Peyer's patch (tissue), 4 donors: Measurements from ENCODE around the gene GALNT4. TPM values are rescaled to one million over a fixed set of nuclear protein-coding genes. Genes with fewer than 3 reads are reported as not detected.
A peak's percentile ranks its signal among the peaks of the same experiment; 100 is the strongest.

Source experiments
- DNase-seq, 3 donors: peaks; one replicate each; pipeline ENCODE4 v3.0.0-alpha.2; 2017 to 2019
- H3K27ac ChIP-seq, 4 donors: fragments of 200-600 bp; sonication (generic); one replicate each; pipeline ENCODE4 v1.5.1; 2016 to 2019
- H3K27me3 ChIP-seq, 2 donors: fragments of 200-600 bp; sonication (generic); one replicate each; pipeline ENCODE4 v1.5.1; 2019
- H3K36me3 ChIP-seq, 3 donors: fragments of 200-600 bp; sonication (generic); one replicate each; pipeline ENCODE4 v1.5.1; 2016 to 2019
- H3K4me1 ChIP-seq, 4 donors: fragments of 200-600 bp; sonication (generic); one replicate each; pipeline ENCODE4 v1.5.1; 2016 to 2019
- H3K4me3 ChIP-seq, 4 donors: fragments of 200-600 bp; sonication (generic); 1 replicate in 3 of 4; 2 replicates in 1 of 4; pipeline ENCODE4 v1.5.1; 2016 to 2019; ENCODE audit warnings: mild to moderate bottlenecking in 1 of 4
- H3K9me3 ChIP-seq, 4 donors: fragments of 200-600 bp; sonication (generic); one replicate each; pipeline ENCODE4 v1.5.1; 2016 to 2019; ENCODE audit warnings: mild to moderate bottlenecking in 1 of 4
- CTCF ChIP-seq, 6 experiments: fragments of 450-650 bp in 4 of 6; fragments of 200-600 bp in 2 of 6; sonication (generic) in 1 of 6; IDR thresholded peaks; one replicate each; pipeline ENCODE4 v1.5.1; 2017 to 2019; ENCODE audit warnings: antibody characterized with exemption in 6 of 6, mild to moderate bottlenecking in 3 of 6, moderate library complexity in 1 of 6
- POLR2A ChIP-seq, 2 donors: fragments of 450-650 bp; IDR thresholded peaks; one replicate each; pipeline ENCODE4 v1.5.1; 2017; ENCODE audit warnings: antibody characterized with exemption in 2 of 2, mild to moderate bottlenecking in 2 of 2, moderate library complexity in 2 of 2
- total RNA-seq, 4 donors: library from RNA; depleted of rRNA; stranded (reverse); fragments of >200 nt; gene quantifications; one replicate each; pipeline ENCODE4 v1.1.0, GENCODE V29; 2016

Gene GALNT4
- total RNA-seq, 4 donors from 2014 or later: 15.7 to 34.3 (median 26.1) TPM

GRCh38 chr12:89492883-89493282 is 31.7 kb downstream of the GALNT4 start:
- Histone ChIP-seq H3K4me1 (peaks cover 0 to 10% (median 0%) of the 10 kb centered on the region in 4 donors), H3K27ac (peak overlapping the region in 2 of 4 donors; percentile 3 to 68), H3K36me3 (peaks cover 0 to 24% (median 0%) of the 10 kb centered on the region in 3 donors), H3K27me3 (no peaks in the 10 kb centered on the region), H3K4me3 (no peak overlapping the region), H3K9me3 (no peaks in the 10 kb centered on the region)
- DNase-seq: peak in 1 of 3 donors; percentile 79
- TF ChIP-seq POLR2A (IDR thresholded peaks at IDR 0.05) (no peak), CTCF (IDR thresholded peaks at IDR 0.05) (no peak)

DNA sequence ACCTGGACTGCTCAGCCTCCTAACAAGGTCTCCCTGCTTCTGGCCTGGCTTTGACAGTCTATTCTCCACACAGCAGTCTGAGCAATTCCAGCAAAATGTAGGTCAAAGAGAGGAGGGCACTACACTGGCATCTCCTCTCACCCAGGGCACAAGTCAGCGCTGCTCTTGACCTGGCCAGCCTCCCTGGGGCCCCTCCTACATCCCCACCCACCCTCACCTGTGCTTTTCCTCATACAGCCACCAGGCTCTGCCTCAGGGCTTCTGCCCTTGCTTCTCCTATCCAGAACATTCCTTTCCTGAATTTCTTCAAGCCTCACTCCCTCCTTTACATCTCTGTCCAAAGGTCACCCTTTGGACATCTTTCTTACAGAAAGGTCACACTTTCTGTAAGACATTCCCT is 33.7 kb downstream of the GALNT4 start:
- Histone ChIP-seq H3K4me1 (peaks cover 0 to 10% (median 0%) of the 10 kb centered on the region in 4 donors), H3K4me3 (no peak overlapping the region), H3K27me3 (no peaks in the 10 kb centered on the region), H3K9me3 (no peaks in the 10 kb centered on the region), H3K36me3 (peaks cover 0 to 29% (median 0%) of the 10 kb centered on the region in 3 donors), H3K27ac (no peak overlapping the region)
- DNase-seq: no peak
- TF ChIP-seq CTCF (IDR thresholded peaks at IDR 0.05) (peak in 1 of 6 experiments; percentile 10), POLR2A (IDR thresholded peaks at IDR 0.05) (no peak)

DNA sequence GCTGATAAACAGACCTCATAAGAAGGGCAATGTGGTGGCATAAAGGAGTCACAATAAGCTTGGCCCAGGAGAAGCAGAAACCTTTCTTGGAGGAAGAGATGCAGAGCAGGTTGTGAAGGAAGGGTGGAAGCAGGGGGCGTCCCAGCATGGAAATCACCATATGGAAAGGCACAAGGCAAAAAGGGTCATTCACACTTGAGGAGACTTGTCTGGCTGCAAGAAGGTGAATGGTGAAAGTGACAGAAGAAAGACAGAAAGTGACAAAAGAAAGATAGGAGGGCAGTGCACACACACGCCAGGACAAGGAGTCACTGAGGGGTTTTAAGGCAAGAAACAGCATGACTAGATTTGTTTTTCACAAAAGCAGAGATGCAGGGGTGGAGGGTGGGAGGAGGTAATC is 38.3 kb downstream of the GALNT4 start:
- TF ChIP-seq POLR2A (IDR thresholded peaks at IDR 0.05) (no peak), CTCF (IDR thresholded peaks at IDR 0.05) (no peak)
- Histone ChIP-seq H3K4me1 (no peaks in the 10 kb centered on the region), H3K36me3 (peaks cover 0 to 27% (median 0%) of the 10 kb centered on the region in 3 donors), H3K4me3 (no peak overlapping the region), H3K27me3 (no peaks in the 10 kb centered on the region), H3K27ac (no peak overlapping the region), H3K9me3 (no peaks in the 10 kb centered on the region)
- DNase-seq: no peak

GRCh38 chr12:89484470-89484869 is 40.1 kb downstream of the GALNT4 start:
- no peak overlapping the region for H3K4me3 ChIP-seq
- peaks cover 0 to 17% (median 0%) of the 10 kb centered on the region in 3 donors for H3K36me3 ChIP-seq
- no peak for DNase-seq
- H3K27ac ChIP-seq: no peak overlapping the region
- no peaks in the 10 kb centered on the region for H3K4me1 ChIP-seq
- H3K9me3 ChIP-seq: no peaks in the 10 kb centered on the region
- no peak for TF ChIP-seq CTCF (IDR thresholded peaks at IDR 0.05)
- TF ChIP-seq POLR2A (IDR thresholded peaks at IDR 0.05): no peak
- H3K27me3 ChIP-seq: no peaks in the 10 kb centered on the region

GRCh38 chr12:89481213-89481914 is 43.2 kb downstream of the GALNT4 start:
- Histone ChIP-seq H3K36me3 (no peaks in the 10 kb centered on the region), H3K4me1 (no peaks in the 10 kb centered on the region), H3K4me3 (no peak overlapping the region), H3K27ac (no peak overlapping the region), H3K27me3 (no peaks in the 10 kb centered on the region), H3K9me3 (no peaks in the 10 kb centered on the region)
- no peak for DNase-seq
- no peak for TF ChIP-seq CTCF (IDR thresholded peaks at IDR 0.05)
